ENCODE data around the gene CD9. TPM values are rescaled to one million over a fixed set of nuclear protein-coding genes. Genes with fewer than 3 reads are reported as not detected.

The CD9 gene
- polyA plus RNA-seq, 1 donor from 2014 or later: not detected

DNA sequence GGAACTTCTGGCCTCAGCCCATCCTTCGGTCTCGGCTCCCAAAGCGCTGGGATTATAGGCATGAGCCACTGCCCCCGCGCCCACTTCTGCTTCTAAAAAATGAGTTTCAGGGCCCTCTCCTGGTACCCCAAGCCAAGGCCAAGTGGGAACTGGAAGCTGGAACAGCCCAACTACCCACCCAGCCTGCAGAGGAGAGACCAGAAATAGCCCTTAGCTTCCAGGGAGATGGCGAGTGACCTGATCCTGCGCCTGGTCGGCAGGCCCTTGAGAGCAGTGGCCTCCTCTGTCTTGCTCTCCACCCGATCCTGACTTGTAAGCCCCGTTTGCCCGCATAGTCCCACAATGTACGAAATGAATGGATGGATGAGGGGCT, 79.0 kb downstream of the CD9 start:
- Histone ChIP-seq H3K4me3 (ENCODE audit: low read length) (peak overlapping the region; percentile 45), H4K20me1 (ENCODE audit: insufficient read depth) (no peaks in the 10 kb centered on the region), H3K4me2 (ENCODE audit: low read length) (no peak overlapping the region), H3K27ac (ENCODE audit: low read length) (no peak overlapping the region), H3K79me2 (replicated peaks; ENCODE audit: insufficient read depth, low read length) (no peaks in the 10 kb centered on the region), H3K9ac (ENCODE audit: low read length) (no peak overlapping the region), H3F3A (ENCODE audit: insufficient read depth, low read length, poor library complexity, severe bottlenecking) (no peaks in the 10 kb centered on the region), H3K36me3 (ENCODE audit: insufficient read depth, low read length) (no peaks in the 10 kb centered on the region), H3K9me2 (ENCODE audit: insufficient read depth, low read length) (no peaks in the 10 kb centered on the region), H2AFZ (ENCODE audit: low read depth, low read length) (no peak overlapping the region), H3K27me3 (ENCODE audit: insufficient read depth, low read depth, low read length) (peaks cover 13% of the 10 kb centered on the region), H3K9me3 (ENCODE audit: low read length) (no peaks in the 10 kb centered on the region)
- no peak for TF ChIP-seq EZH2 (IDR thresholded peaks at IDR 0.05; ENCODE audit: borderline replicate concordance, insufficient read depth, low read length, poor library complexity, severe bottlenecking)
- TF ChIP-seq SMC3 (conservative IDR thresholded peaks at IDR 0.05; ENCODE audit: poor library complexity): no peak
- no peak for TF ChIP-seq POLR2AphosphoS5 (IDR thresholded peaks at IDR 0.05)
- TF ChIP-seq MXI1 (conservative IDR thresholded peaks at IDR 0.05; ENCODE audit: poor library complexity, severe bottlenecking): no peak
- TF ChIP-seq, protein P1, sequence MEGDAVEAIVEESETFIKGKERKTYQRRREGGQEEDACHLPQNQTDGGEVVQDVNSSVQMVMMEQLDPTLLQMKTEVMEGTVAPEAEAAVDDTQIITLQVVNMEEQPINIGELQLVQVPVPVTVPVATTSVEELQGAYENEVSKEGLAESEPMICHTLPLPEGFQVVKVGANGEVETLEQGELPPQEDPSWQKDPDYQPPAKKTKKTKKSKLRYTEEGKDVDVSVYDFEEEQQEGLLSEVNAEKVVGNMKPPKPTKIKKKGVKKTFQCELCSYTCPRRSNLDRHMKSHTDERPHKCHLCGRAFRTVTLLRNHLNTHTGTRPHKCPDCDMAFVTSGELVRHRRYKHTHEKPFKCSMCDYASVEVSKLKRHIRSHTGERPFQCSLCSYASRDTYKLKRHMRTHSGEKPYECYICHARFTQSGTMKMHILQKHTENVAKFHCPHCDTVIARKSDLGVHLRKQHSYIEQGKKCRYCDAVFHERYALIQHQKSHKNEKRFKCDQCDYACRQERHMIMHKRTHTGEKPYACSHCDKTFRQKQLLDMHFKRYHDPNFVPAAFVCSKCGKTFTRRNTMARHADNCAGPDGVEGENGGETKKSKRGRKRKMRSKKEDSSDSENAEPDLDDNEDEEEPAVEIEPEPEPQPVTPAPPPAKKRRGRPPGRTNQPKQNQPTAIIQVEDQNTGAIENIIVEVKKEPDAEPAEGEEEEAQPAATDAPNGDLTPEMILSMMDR (IDR thresholded peaks at IDR 0.05; ENCODE audit: poor library complexity, severe bottlenecking): no peak
- no peak for TF ChIP-seq RAD21 (conservative IDR thresholded peaks at IDR 0.05)
- TF ChIP-seq EP300 (conservative IDR thresholded peaks at IDR 0.05; ENCODE audit: poor library complexity, severe bottlenecking): no peak
- no peak for TF ChIP-seq TAF1 (IDR thresholded peaks at IDR 0.05; ENCODE audit: low read depth)
- TF ChIP-seq, protein P2, sequence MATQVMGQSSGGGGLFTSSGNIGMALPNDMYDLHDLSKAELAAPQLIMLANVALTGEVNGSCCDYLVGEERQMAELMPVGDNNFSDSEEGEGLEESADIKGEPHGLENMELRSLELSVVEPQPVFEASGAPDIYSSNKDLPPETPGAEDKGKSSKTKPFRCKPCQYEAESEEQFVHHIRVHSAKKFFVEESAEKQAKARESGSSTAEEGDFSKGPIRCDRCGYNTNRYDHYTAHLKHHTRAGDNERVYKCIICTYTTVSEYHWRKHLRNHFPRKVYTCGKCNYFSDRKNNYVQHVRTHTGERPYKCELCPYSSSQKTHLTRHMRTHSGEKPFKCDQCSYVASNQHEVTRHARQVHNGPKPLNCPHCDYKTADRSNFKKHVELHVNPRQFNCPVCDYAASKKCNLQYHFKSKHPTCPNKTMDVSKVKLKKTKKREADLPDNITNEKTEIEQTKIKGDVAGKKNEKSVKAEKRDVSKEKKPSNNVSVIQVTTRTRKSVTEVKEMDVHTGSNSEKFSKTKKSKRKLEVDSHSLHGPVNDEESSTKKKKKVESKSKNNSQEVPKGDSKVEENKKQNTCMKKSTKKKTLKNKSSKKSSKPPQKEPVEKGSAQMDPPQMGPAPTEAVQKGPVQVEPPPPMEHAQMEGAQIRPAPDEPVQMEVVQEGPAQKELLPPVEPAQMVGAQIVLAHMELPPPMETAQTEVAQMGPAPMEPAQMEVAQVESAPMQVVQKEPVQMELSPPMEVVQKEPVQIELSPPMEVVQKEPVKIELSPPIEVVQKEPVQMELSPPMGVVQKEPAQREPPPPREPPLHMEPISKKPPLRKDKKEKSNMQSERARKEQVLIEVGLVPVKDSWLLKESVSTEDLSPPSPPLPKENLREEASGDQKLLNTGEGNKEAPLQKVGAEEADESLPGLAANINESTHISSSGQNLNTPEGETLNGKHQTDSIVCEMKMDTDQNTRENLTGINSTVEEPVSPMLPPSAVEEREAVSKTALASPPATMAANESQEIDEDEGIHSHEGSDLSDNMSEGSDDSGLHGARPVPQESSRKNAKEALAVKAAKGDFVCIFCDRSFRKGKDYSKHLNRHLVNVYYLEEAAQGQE (IDR thresholded peaks at IDR 0.05; ENCODE audit: borderline replicate concordance): no peak

DNA sequence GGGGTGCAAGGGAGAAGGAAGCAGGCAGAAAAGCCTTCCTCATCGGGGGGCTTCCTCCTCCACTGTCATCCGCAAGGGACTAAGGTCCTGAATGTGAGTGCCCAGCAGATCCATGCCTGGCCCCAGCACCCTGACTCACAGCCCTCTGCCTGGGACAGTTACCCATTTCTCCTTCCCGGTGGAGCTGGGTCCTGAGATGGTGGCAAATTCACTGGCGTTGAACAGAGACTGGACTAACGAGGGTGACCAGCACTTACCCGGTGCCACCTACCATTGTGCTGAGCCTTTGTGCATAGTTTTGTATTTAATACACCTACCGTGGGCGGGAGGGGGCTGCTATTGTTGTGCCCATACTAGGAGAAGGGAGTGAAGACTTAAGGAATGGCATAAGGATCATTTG, 79.4 kb downstream of the CD9 start:
- no peak overlapping the region for H3K4me3 ChIP-seq (ENCODE audit: low read length)
- H3K9me2 ChIP-seq (ENCODE audit: insufficient read depth, low read length): no peaks in the 10 kb centered on the region
- H4K20me1 ChIP-seq (ENCODE audit: insufficient read depth): no peaks in the 10 kb centered on the region
- no peaks in the 10 kb centered on the region for H3K36me3 ChIP-seq (ENCODE audit: insufficient read depth, low read length)
- TF ChIP-seq EZH2 (IDR thresholded peaks at IDR 0.05; ENCODE audit: borderline replicate concordance, insufficient read depth, low read length, poor library complexity, severe bottlenecking) (no peak), EP300 (conservative IDR thresholded peaks at IDR 0.05; ENCODE audit: poor library complexity, severe bottlenecking) (no peak), RAD21 (conservative IDR thresholded peaks at IDR 0.05) (no peak), POLR2AphosphoS5 (IDR thresholded peaks at IDR 0.05) (no peak), MXI1 (conservative IDR thresholded peaks at IDR 0.05; ENCODE audit: poor library complexity, severe bottlenecking) (no peak), TAF1 (IDR thresholded peaks at IDR 0.05; ENCODE audit: low read depth) (no peak), SMC3 (conservative IDR thresholded peaks at IDR 0.05; ENCODE audit: poor library complexity) (no peak)
- TF ChIP-seq, protein P1 (IDR thresholded peaks at IDR 0.05; ENCODE audit: poor library complexity, severe bottlenecking): no peak
- TF ChIP-seq, protein P2 (IDR thresholded peaks at IDR 0.05; ENCODE audit: borderline replicate concordance): no peak
- no peaks in the 10 kb centered on the region for H3F3A ChIP-seq (ENCODE audit: insufficient read depth, low read length, poor library complexity, severe bottlenecking)
- H3K27ac ChIP-seq (ENCODE audit: low read length): no peak overlapping the region
- H3K27me3 ChIP-seq (ENCODE audit: insufficient read depth, low read depth, low read length): peaks cover 13% of the 10 kb centered on the region
- no peaks in the 10 kb centered on the region for H3K79me2 ChIP-seq (replicated peaks; ENCODE audit: insufficient read depth, low read length)
- no peak overlapping the region for H3K4me2 ChIP-seq (ENCODE audit: low read length)
- no peak overlapping the region for H2AFZ ChIP-seq (ENCODE audit: low read depth, low read length)
- no peak overlapping the region for H3K9ac ChIP-seq (ENCODE audit: low read length)
- H3K9me3 ChIP-seq (ENCODE audit: low read length): no peaks in the 10 kb centered on the region
